NCI-H2196 treated with DMSO at 0.1 percent for 48 hours (cell line): Measurements from ENCODE around the gene NKD1.

Source experiments
- DNase-seq: peaks from one replicate; lab custom pipeline; 2025; ENCODE audit not compliant: unreplicated experiment; lab: John Stamatoyannopoulos, UW

NKD1 gene

DNA sequence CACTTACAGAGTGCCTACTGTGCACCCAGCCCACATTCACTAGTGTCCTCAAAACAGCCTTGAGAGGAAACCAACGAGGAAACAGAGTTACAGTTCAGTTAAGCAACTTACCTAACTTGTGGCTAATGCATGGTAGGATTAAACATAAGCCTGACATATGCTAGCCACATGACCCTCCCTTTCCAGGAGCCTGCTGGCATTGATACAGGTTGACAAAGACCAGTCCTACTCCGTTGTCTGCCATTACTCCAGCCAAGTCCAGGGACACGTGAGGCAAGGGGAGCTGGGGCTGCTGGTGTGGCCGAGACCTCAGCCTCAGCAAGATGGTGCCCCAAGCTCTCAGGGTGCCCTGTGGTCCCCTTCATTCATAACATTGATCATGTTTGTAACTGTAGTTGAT is 95.0 kb downstream of the NKD1 start:
- no peak for DNase-seq

DNA sequence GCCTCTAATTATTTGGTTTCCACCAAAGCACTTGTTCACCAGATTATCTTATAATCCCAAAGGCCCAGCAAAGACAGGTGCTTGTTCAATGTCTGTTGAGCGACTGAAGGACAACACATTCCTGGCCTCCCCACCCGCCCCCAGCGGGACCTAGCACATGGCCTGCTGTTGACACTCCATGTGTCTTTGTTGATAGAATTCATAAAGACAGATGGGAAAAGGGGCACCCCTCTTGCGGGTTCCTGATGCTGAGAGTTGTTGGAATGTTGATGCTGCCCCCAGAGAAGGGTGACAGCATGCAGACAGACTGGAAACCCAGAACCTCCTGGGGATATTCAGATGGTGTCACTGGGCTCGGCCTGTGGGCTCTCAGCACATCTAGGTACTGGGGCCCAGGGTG is 96.0 kb downstream of the NKD1 start:
- no peak for DNase-seq

DNA sequence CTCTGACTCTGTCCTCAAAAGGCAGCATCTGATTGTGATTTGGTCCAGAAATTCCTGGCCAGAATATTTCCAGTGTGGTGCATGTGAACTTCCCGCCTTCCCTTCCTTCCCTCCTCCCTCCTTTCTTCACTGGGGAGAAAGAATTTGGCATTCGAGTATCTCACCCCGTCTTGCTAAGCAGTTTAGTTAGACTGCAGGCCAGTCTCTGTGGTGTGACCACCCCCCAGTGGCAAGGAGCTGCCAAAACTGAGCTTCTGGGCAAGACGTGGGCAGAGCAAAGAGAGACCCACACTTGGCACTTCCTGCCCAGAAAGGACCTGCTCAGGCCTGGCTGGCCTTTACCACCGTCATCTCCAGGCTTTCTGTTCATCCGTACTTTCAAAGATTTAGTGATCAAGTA is 96.5 kb downstream of the NKD1 start:
- DNase-seq, result no peak

DNA sequence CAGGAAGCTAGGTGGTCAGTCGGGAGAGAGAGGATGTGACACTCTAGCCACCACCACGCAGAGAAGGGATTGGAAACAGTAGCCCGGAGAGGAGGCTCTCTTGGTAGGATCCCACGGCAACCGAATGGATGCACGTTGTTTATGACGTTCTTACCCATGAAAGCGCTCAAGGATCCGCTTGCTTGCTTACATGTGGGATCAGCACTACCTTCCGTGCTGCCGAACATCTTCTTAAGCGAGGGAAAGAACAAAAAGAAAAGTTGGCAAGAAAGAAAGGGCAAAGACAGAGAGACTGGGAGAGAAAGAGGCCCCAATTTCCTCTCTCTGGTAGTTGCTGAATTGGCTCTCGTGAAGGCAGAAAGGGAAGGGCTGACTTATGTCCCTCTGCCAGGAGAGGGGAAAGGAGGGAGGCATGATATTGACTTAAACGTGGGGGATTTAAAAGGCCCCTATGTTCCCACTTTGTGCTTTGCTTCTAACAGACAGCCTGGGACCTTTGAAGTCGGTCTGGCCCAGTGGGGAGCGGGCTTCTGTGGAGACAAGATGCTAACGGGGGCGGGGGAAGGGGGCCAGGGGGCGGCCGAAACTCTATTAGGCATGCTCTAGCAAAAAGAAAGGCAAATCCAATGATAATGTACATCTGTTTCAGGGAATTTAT is 97.5 kb downstream of the NKD1 start:
- DNase-seq, result no peak

DNA sequence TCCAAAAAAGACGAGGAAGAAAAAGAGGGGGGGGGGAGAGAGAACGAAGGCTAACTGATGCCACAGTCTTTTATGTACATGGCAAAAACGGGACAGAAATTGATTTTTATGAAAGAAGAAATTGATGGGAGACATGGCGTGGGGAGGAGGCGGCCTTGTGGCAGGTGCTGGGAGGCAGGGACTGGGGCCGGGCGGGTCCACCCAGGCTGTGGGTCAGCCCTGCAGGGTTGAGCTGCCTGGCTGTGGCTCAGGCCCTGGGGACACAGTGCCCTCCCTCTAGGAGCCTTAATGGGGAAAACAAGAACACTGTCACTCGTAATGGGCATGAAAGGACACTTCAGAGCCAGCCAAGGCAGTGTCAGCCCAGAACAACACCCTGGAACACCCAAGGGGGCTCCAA is 98.1 kb downstream of the NKD1 start:
- DNase-seq, result no peak

DNA sequence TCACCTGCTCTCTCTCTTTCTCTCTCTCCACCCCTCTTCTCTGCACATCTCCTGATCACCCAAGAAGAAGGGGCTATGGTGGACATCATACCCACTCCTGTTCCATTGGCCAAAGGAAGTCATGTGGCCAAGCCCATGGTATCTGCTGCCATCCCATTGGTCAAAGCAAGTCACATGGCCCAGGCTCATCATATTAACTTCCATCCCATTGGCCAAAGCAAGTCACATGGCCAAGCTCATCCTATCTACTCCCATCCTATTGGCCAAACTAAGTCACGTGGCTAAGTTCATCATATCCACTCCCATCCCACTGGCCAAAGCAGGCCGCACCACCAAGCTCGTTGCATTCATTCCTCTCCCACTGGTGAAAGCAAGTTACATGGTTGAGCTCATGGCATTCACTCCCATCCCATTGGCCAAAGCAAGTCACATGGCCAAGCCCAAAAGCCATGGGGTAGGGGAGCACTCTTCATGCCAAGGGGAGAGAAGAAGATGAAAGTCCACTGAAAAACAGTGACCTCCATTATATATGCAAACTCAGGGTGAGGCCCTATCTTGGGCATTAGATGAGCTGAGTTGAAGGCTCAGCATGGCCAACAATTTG is 103.7 kb downstream of the NKD1 start:
- DNase-seq, result no peak

DNA sequence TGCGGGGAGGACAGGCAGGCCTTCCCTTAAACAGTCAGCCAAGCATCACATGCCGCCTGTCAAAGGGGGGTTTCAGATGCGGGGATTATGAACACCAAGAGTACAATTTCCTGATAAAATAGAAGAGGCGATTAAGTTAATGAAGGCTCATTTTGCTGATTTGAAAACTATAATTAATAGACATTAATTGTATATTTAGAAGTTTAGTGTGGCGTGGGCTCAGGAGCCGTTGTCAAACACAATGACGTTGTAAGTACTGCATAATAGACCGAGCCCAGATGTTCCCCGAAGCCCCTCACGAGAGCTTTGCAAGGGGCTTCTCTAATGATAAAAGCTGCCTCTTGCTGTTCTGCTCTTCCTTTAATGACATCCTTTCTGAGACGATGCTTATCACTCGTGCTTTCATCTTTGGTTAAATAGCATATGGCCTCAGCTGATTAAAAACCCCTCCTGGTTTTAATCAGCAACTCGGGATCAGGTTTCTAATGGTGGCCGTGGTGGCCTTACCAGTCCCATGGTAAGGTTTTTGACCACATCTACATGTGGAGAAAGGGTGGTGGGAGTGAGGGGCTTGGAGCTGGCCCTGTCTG is 104.7 kb downstream of the NKD1 start:
- no peak for DNase-seq

DNA sequence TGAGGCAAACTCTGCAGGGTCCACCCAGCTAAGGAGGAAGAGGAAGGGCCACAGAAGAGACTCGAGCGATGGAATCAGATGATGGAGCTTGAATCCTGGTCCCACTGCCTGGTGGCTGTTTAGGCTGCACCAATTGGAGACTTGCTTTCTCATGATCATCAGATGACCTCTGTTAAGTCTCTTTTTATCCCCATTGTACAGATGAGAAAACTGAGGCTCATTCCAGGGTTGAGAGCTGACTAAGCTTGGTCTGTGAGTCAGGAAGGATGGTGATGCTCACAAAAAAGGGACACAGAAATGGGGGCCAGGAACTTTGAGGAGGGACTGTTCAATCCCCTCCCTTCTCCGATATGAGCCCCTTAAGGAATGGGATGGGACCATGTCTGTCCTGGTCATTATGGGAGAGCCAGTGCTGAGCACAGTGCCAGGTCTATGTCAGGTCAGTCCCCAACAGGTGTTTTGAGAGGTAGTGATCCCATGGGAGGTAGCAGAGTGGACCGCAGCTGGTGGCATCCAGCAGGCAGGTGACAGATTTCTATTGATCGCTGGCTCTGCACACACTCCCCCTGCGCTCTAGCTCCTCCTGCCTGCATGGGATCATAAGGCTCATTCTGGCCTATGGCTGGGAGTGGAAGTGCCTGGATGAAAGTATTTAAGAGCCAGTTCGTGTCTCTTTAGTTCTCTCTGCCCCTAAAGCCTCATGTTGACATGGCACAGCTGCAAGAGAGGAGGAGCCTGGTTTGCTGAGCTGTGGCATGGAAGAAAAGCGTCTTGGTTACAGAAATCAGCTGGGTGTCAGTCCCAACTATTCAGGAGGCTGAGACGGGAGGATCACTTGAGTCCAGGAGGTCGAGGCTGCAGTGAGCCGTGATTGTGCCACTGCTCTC is 105.7 kb downstream of the NKD1 start:
- no peak for DNase-seq

DNA sequence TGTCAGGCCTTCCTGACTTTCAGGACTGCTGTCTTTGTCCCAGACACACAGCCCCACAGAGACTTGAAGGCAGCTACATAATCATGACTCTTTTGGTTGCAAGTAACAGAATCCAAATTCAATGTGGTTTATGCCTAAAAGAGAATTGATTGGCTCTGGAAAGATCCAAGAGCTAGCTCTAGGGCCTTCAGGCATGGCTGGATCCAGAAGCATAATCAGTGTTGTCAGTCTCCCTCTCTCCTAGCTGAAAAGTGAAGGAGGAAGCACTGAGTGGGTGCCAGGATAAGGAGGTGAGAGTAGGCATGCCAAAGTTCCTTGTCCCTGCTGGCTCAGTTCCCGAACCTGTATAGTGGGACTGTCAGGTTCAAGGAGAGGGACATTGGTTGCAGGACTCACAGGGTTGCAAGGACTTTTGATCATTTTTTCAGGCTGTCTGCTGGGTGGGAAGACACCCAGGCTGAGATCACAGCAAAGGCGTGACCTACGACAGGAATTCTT is 107.4 kb downstream of the NKD1 start:
- no peak for DNase-seq

DNA sequence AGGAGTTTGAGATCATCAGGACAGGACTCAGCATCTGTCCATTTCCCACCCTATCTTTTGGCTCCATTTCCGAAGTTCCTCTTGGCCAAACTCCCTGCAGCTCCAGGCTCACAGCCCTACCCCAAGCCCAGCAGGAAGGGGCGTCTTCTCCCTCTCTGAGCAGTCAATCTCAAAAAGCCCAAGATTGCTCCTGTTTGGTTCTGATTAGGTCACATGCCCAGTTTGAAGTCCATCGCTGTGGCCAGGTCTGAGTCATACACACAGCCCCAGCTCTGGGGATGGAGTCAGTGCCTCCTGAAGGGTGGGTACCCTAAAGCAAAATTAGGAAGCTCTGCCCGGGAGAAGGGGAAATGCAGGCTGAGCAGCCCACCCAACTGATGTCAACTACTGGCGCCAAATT is 109.0 kb downstream of the NKD1 start:
- no peak for DNase-seq

DNA sequence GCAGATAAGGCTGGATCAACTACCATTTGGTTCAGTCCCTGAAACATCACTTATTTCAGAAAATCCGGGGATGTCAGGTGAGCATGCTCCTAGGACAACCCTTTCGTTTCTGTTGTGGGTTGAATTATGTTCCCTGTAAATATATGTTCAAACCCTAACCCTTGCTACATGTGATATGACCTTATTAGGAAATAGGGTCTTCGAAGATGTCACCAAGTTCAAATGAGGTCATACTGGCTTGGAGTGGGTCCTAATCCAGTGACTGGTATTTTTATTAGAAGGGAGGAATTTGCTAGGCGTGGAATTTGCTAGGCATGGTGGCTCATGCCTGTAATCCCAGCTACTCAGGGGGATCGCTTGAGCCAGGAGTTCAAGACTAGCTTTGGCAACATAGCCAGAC is 111.6 kb downstream of the NKD1 start:
- no peak for DNase-seq

DNA sequence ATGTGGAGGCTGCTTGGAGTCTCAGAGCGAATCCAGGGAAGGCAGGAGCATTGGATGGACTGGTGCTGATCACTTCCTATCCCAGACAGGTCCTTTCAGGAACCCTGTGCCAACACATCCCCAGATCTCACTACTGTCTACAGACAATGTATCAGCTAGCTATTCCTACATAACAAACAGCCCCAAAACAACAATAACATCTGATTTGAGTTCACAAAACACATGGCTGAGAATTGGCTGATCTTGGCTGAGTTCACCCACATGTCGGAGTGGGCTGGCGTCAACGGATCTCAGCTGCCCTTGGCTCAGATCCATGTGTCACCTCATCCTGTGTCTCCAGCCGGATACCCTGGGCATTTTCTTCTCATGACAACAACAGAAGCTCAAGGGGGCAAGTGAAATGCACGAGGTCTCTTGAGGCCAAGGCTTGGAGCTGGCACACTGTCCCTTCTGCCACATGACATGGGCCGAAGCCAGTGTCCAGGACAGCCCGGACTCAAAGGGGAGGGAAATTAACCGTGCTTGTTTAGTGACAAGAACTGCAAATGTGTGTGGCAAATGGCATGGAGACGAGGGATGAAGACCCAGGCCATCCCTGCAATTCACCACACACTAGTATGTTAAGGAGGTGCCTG is 114.2 kb downstream of the NKD1 start:
- no peak for DNase-seq

DNA sequence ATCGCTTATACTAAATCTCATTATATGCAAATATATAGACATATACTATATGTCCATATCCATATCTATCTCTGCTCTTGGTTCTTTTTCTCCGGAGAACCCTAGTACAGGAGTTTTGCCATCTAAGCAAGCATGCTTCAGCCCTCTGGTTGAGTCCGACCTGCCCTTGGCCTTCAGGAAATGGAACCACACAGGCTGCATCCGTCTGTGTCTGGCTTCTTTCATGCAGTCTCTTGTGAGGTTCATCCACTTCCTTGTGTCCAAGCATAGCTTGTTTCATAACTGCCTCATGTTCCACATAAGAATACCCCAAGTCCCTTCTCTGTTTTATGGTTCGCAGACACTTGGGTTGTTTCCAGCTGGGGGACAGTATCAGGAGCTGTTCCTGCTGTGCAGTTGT is 116.1 kb downstream of the NKD1 start:
- no peak for DNase-seq

DNA sequence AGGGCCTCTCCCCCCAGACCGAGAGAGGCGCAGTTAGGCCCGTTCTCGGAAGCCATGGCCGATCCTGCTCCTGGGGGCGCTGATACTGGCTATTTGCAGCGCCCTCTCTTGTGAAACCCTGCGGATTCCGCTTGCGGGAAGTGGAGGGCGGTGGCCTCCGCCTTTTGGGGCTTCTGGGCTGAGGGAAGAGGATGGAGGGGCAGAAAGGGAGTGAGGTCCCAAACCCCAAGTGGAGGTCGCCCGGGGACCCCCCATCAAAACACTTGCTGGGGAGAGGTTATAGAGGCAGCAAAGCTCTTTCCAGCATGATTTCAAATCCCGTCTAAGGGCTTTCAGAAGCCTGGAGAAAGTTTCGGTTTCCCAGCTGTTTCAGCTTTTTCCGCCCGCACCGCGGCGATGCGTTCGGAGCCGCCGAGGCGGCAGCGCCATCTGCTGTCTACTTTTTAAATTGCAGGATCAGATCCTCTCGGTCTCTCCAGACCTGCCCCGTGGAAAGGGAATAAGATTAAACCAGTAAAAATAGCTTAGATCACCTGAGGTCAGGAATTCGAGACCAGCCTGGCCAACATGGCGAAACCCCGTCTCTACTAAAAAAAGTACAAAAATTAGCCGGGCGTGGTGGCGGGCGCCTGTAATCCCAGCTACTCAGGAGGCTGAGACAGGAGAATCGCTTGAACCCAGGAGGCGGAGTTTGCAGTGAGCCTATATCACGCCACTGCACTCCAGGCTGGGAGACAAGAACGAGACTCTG is 117.1 kb downstream of the NKD1 start:
- no peak for DNase-seq

DNA sequence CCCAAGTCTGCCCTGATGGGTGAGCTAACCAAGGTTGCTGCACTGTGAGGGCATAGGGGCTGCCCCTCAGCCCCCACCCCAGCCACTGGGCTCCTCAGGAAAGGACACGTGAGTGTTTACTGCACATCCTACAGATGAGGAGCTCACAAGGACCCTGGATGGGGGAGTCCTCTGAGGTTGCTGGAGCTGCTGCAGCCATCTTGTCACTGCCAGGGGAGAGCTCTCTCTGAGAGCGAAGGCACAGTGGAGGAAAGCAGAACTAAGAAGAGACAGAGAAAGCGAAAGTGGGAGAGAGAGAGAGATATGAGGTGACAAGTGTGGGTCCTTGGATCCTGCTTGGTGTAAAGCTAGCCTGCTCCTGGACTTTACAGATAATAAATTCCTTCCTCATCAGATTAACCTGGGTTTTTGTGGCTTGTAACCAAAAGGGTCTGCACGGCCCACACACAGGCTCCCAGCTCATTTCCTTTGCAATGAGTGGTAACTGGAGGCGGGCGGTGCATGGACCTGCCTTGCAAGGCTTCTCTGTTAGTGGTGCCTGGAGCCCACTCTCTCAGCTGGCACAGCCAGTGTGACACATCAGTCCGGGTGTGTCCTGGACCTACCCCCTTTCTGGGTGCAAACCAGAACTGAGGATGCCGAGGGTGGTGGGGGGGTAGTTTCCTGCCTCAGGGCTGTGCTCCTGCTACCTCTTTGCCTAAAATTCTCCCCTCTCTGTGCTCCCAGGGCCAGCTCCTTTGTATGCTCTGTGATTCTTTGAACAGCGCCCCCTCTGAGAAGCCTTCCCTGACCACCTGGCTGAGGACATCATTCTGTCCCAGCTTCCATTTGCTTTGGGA is 118.7 kb downstream of the NKD1 start:
- DNase-seq, result no peak

DNA sequence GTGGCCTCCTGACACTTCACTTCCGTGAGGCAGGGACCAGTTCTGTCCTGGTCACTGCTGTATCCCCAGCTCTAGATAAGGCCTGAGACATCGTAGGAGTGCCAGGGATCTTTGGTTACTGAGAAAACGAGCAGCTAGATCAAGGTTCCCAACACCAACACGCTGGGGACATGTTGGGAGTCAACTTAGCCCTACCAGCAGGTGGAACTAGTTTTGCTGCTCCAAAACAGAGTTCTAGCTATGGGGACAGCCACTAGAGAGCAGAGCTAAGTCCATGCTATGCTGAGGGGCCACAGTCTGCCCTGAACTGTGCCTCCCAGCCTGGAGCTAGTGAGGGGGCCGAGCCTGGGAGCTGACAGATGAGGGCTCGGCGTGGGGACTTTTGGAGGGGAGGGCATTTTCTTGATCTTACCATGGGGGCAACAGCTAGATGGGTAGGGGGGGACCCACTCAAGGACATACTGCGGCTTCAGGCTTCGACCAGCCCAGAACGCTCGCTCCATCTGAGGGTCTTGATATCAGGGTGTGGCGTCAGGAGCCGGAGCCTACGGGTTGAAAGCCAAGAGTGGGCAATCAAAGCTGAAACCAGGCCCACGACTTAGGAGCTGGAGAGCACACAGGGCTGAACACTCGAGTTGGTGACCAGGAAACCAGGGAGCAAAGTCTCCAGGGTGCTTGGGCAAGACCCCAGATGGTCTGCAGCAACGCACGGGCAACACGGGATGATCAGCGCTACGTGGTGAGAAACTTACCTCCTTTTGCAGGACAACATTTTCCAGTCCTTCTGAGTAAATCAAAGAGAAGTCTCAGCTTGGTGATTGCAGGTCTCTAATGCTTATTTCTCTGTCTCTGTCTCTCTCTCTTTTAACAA is 119.5 kb downstream of the NKD1 start:
- DNase-seq, result no peak

DNA sequence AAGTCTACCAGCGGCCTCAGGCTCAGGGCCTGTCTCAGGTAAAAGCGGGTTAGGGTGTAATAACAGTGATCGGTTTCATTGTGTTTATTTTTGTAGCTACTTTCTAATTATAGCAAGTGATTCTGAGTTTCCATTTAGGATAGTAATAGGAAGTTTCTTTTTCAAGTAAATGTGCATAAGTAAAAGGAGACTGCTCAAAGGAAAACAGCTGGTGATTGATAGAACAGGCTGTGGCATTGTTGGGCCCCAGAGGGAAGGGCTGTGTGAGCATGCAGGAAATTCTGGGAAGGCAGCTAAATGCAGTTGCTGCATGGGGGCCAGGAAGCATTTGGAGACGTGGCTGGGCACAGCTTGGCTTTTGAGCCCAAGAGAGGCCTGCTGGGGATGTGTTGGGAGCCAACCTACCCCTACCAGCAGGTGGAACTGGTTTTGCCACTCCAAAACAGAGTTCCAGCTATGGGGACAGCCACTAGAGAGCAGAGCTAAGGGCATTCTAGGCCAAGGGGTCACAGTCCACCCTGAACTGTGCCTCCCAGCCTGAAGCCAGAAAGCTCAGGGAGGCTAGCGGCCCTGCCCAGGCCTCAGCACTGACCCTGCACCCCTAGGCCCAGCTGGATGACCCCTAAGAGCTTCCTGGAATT is 120.3 kb downstream of the NKD1 start:
- DNase-seq, result no peak

DNA sequence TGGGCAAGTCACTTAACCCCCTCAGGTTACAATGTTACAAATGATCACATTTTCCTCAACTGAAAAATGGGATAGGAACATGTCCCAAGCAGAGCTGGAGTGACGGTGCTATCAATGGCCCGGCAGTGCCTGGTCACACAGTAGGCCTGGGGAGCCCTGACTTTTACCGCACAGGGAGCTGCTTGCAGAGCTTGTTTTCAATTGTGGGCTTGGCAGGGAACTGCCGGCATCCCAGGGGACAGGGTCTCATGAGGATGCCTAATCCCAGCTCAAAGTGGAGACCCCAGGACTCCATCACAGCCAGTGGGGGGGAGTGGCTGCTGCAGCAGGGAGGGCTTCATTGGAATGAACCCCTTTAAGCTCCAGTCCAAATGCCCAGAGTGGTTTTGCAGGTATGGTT is 121.5 kb downstream of the NKD1 start:
- DNase-seq, result no peak
